Middle frontal gyrus (tissue), 1 donor: ENCODE results near the gene RBBP5.

Source experiments
- DNase-seq: peaks from one replicate; pipeline ENCODE4 v3.0.0-alpha.2; 2015; ENCODE audit warnings: low spot score; ENCODE audit errors: extremely low spot score

The RBBP5 gene

GRCh38 chr1:205133287-205133686, 11.5 kb upstream of the RBBP5 start:
- no peak for DNase-seq

GRCh38 chr1:205129447-205130029, 7.8 kb upstream of the RBBP5 start:
- no peak for DNase-seq

- DNase-seq: no peak
Measured at GRCh38 chr1:205128050-205128449, 6.3 kb upstream of the RBBP5 start.

GRCh38 chr1:205127646-205128045, 5.9 kb upstream of the RBBP5 start:
- no peak for DNase-seq

- DNase-seq: no peak
Measured at GRCh38 chr1:205124726-205125125, 2.9 kb upstream of the RBBP5 start.

- DNase-seq: no peak
Measured at GRCh38 chr1:205122489-205122882, 708 bp upstream of the RBBP5 start.

- DNase-seq: no peak
Measured at GRCh38 chr1:205118752-205119151, 3.0 kb downstream of the RBBP5 start.

GRCh38 chr1:205111354-205111753, 10.4 kb downstream of the RBBP5 start:
- DNase-seq: no peak

- DNase-seq: no peak
Measured at GRCh38 chr1:205109711-205110110, 12.1 kb downstream of the RBBP5 start.

- no peak for DNase-seq
Measured at GRCh38 chr1:205109269-205109668, 12.5 kb downstream of the RBBP5 start.

GRCh38 chr1:205108464-205108863, 13.3 kb downstream of the RBBP5 start:
- DNase-seq: no peak

GRCh38 chr1:205107327-205107726, 14.5 kb downstream of the RBBP5 start:
- no peak for DNase-seq

GRCh38 chr1:205102404-205102803, 19.4 kb downstream of the RBBP5 start:
- no peak for DNase-seq

GRCh38 chr1:205098242-205098641, 23.5 kb downstream of the RBBP5 start:
- DNase-seq: no peak

GRCh38 chr1:205095422-205095821, 26.4 kb downstream of the RBBP5 start:
- DNase-seq: no peak

GRCh38 chr1:205091043-205091740, 30.6 kb downstream of the RBBP5 start:
- no peak for DNase-seq

GRCh38 chr1:205088341-205088740, 33.4 kb downstream of the RBBP5 start:
- DNase-seq: no peak

- DNase-seq: no peak
Measured at GRCh38 chr1:205084360-205084759, 37.4 kb downstream of the RBBP5 start, which contains the start of gene TMEM81. TMEM81 (minus strand) TSS chr1:205084460; CDS start chr1:205084320, 140 bp downstream.

GRCh38 chr1:205082431-205082830, 39.3 kb downstream of the RBBP5 start:
- DNase-seq: no peak

- DNase-seq: no peak
Measured at GRCh38 chr1:205077934-205078311, 43.9 kb downstream of the RBBP5 start.

GRCh38 chr1:205077158-205077933, 44.4 kb downstream of the RBBP5 start:
- DNase-seq: no peak

- DNase-seq: no peak
Measured at GRCh38 chr1:205076245-205076761, 45.5 kb downstream of the RBBP5 start.
